Measurements from ENCODE around the gene INSC.

The INSC gene

GRCh38 chr11:15194671-15195415, 80.1 kb downstream of the INSC start:
- H3K4me3 ChIP-seq (ENCODE audit: low read depth, low read length) = no peak overlapping the region
- no peak for TF ChIP-seq CTCF (IDR thresholded peaks at IDR 0.05; ENCODE audit: borderline replicate concordance, insufficient read depth, low read depth, low read length)

DNA sequence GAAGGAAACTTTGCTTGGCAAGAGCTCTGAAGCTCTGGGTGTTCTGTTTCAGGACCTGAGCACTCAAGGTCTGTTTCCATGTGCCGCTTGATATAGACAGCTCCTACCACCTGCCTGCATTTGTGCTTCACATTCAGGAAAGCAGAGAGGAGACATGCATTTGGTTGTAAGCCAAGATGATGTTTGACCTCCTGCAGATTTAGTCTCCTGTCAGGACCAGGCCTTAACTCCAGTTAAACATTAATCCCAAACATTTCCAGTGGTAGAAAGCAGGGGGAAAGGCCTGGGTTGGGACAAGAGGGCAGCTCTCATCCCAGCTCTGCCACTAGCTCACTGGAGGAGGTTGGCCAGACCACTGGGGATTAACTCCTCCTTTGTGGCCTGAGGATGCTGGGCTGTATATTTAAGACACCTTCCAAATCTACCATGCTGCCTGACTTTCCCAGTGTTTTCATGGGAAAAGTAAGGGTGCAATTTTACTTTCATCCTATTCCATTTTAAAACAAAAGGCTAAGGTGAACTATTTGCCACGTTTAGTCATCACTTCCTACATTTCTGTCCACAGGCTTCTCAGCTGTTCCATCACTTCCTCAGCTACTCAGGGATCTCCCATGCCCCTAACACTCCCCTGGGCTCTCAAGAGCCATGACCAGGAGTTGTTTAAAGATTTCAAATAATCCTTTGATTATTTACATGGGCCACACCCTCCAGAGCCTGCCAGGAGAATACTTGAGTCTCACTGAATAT, 80.9 kb downstream of the INSC start:
- H3K4me3 ChIP-seq (ENCODE audit: low read depth, low read length) = no peak overlapping the region
- no peak for TF ChIP-seq CTCF (IDR thresholded peaks at IDR 0.05; ENCODE audit: borderline replicate concordance, insufficient read depth, low read depth, low read length)

DNA sequence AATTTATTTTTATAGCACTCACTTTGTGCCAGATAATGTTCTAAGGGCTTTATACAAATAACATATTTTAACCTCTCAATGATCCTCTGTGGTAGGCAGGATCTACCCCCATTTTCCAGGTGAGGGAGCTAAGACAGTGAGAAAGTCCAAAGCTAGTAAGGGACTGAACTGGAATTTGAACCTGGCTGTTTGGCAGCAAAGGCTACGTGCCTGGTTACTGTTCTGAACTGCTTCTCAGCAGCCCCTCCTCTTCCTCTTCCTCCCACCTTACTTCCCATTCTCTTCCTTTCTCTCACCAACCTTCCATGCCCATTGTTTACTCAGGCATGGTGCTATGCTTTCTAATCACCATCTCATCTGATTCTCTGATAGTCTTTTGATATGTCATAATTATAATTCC, 82.0 kb downstream of the INSC start:
- TF ChIP-seq CTCF (IDR thresholded peaks at IDR 0.05; ENCODE audit: borderline replicate concordance, insufficient read depth, low read depth, low read length) = no peak
- no peak overlapping the region for H3K4me3 ChIP-seq (ENCODE audit: low read depth, low read length)

DNA sequence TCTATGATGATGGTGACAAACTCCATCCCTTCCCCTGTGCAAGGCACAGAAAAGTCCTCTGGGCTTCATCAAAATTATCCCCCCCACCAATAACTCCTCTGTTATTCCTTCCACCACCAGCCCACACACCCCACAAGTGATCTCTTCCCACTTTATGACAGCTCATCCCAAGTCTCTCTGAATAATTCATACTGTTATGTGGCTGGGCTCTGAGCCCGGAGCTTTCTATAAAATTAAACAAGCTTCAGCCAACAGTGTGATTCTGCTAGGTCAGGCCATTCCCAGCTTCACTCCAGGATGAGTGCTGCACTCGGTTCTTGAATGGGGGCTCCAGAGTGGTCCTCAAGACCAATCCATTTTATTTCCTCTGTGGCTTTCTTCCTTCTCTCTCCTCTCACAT, 83.0 kb downstream of the INSC start:
- no peak for TF ChIP-seq CTCF (IDR thresholded peaks at IDR 0.05; ENCODE audit: borderline replicate concordance, insufficient read depth, low read depth, low read length)
- no peak overlapping the region for H3K4me3 ChIP-seq (ENCODE audit: low read depth, low read length)

DNA sequence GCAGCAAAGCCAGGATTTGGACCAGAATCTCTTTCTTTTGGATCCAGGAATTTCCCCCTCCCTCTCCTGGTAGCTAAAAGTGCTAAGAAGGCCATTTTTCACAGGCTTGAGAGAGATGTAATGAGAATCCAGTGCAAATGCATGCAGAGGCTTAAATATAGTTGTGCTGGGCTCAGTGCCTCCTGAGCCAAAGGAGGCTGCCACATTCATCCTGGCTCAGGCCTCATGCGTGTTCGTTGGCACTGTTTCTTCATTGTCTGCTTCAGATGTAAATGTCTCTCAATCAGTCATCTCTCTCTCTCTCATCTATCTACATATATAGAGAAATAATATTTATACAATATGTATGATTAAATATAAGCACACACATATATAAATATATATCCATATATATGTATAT, 83.6 kb downstream of the INSC start:
- H3K4me3 ChIP-seq (ENCODE audit: low read depth, low read length) = no peak overlapping the region
- TF ChIP-seq CTCF (IDR thresholded peaks at IDR 0.05; ENCODE audit: borderline replicate concordance, insufficient read depth, low read depth, low read length) = no peak

DNA sequence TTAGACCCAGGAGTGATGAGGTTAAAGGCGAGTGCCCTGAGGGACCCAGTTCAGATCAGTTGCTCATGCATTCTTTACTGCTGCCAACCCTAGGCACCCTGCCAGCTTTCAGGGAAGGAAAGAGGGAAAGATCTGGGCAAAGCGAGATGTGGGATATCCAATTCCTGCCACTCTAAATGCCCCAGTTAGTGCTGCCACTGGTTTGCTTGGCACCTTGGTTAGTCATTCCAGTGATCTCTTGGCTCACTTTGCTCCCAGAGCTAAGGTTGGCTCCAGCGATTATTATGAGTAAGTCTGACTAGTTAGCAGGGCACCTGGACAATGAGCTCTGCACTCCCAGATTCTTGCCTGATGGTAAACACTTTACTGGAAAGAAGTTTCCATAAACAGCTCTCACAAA, 85.0 kb downstream of the INSC start:
- H3K4me3 ChIP-seq (ENCODE audit: low read depth, low read length) = no peak overlapping the region
- TF ChIP-seq CTCF (IDR thresholded peaks at IDR 0.05; ENCODE audit: borderline replicate concordance, insufficient read depth, low read depth, low read length) = no peak

- TF ChIP-seq CTCF (IDR thresholded peaks at IDR 0.05; ENCODE audit: borderline replicate concordance, insufficient read depth, low read depth, low read length) = no peak
- H3K4me3 ChIP-seq (ENCODE audit: low read depth, low read length) = no peak overlapping the region
Measured at GRCh38 chr11:15200696-15201095, 86.0 kb downstream of the INSC start.

All from GM12875 (cell line).